Ramos (cell line): Measurements from ENCODE around the gene AQP7.
"Not testable (repeated sequence)": the region's sequence is repeated elsewhere in the genome, so short reads cannot be mapped to it uniquely, and the experiment has no call there.

Source experiments
- in situ Hi-C: fragments of 300-500 bp; cut with MboI; formaldehyde crosslinking; loops from one replicate; pipeline ENCODE4 v1.14.3; 2022; ENCODE audit warnings: low sequenced_read_pairs; ENCODE audit not compliant: unreplicated experiment

AQP7 gene

DNA sequence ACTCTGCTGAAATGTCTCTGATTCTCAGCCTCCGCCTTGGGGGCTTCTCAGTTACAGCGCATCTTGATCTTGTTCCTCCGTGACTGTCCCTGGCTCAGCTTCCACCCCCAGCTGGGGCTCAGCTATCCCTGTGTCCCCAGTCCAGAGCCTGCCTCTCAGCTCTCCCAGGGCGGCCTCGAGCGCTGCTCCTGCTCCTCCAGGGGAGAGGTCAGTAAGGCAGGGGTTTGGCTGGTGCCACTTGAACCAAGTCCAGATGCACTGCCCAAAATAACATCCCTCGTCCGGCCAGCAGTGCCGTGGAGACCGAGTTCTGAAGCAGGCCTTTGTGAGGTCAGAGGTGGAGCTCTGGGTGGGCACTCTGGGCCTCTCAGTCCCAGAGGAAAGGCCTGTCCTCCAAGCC lies at the start of gene AQP7:
TSS of gene AQP7 (minus strand) at position 198 of the 400 bp plus-strand sequence. CDS start 1,306 bp downstream, outside the sequence.
- in situ Hi-C loops, result not testable (repeated sequence)

DNA sequence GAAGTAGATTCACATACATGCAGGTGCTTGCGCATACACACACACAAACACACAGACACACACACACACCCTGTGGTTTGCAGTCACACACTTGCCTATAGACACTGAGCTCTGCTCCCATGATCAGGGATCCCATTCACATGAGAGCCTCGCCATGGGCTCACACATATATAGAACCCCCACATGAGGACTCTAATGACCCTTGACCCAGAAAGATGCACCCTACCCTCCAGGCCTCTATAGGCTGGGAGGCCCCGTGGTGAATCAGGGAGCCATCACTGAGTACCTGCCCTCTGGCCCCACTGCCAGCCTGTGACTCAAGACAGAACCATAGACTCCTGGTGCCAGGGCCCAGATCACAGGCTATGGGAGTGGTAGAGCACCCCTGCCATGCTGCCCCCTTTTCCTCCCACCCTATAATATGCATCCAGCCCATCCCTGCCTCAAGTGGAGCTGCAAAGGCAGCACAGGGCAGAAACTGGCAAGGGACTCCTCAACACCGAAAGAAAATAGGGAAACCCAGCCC lies 48.3 kb upstream of the AQP7 start:
- in situ Hi-C loops, result no loop called here

DNA sequence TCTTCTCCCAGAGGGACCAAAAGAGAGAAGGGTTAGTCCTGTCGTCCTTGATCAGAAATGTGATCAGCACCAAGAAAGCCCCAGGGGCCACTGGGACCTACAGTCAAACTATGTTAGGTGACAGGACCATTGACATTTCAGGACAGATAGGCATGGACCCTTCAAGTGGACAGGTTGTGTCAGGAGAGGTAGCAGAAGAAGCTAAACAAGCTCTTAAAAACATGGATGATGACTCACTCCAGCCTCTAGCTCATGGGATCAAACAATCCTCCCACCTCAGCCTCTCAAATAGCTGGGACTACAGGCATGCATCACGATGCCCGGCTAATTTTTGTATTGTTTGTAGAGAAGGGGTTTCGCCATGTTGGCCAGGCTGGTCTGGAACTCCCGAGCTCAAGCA lies 47.3 kb upstream of the AQP7 start:
- in situ Hi-C loops, result no loop called here

DNA sequence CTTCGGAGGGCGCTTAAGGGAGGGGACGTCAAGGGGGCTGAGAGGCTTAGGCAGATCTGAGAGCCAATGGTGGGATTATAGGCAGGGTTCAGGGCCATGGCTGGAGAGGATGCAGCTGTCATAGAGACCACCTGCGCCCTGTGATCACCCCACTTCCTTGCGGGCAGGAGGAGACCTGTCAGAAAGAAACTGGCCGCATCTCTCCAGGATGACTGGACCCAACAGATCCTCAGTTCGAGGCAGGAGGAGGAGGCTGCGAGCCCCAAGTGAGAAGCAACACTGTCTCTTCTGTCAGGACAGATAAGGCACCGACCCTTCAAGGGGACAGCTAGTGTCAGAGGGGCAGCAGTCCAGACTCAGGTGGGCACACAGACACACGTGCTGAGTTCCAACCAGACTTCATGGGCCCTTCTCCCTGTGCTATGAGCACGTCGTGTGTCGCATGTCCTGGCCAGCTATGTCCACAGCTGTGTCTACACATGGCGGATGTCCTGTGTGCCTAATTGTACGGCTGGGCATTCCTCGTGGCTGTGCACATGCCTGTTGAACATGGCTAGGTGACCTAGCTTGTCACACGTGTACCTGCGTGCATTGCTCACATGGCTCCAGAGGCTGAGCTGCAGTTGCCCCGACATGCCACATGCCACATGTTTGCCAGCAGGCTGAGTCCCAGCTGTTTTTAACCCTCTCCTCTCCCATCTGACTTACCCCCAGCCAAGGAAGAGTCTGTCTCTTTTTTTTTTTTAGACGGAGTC lies 45.6 kb upstream of the AQP7 start:
- in situ Hi-C loops, result no loop called here

DNA sequence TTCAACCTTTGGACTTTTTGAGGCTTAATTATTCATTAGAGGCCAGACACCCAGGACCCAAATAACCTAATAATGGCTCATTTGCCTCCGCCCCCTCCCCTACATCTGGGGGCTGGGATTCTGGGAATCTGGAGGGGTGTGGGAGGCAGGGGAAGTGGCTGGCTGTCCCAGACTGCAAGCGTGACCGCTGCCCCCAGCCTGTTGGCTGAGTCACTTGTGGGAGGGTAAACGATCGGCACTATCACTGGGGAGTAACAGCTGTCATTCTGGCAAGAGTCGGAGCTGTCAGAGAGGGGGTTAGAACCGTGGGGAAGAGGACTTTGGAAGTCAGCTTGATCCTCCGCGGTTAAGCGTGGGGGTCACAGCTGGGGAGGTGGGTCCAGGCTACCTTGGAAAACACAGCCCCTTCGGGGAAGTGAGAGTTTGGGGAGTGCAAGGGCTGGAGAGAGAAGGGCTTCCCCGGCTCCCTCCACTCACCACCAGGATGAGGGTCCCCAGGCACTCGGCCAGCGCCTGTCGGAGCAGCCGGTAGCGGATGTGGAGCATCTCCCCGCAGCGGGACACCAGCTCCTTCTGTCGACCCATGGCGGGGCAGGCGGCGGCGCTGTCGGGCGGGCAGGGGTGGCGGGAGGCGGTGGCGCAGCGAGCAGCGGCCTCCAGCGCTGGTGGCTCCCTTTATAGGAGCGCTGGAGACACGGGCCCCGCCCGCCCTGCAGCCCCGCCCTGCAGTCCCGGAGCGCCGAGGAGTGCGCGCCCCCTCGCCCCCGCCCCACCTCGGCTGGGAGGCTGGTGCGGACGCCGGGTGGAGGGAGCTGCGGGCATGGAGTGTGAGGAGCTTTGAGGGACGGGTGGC lies 44.8 kb upstream of the AQP7 start, which contains the start of gene AQP3:
TSS of gene AQP3 (minus strand) at position 648 of the 853 bp plus-strand sequence. CDS start at position 585, 63 bp downstream.
- in situ Hi-C loops, result no loop called here

DNA sequence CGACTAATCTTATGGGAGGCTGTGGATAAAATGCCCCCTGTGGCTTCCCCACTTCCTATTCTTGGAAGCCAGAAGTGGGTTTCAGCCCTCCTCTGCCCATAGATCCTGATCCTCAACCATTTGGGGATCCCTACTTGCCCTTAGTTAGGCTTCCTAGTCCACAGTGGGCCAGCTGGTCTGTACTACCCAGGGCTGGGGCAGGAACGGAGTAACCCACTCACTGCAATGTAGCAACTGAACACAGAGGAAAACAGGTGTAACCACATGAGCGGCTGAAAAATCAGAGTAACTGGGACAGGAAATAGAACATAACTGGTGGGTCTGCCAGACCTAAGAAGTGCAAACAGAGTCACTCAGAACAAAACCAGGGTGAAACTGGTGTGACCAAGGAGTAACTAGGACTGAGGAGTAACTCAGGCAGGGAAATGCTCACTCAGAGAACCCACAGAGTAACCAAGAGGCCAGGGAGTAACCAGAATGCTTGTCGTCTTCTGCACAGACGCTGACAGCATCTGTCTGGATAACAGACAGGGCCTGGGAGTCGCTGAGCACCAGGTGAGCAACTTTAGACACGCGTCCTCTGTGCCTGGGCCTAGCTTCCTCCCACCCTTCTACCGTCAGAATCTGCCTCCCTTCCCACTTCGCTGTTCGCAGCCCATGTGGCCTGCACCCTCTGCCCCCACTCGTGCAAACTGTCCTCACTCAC lies 44.0 kb upstream of the AQP7 start:
- in situ Hi-C loops, result no loop called here

DNA sequence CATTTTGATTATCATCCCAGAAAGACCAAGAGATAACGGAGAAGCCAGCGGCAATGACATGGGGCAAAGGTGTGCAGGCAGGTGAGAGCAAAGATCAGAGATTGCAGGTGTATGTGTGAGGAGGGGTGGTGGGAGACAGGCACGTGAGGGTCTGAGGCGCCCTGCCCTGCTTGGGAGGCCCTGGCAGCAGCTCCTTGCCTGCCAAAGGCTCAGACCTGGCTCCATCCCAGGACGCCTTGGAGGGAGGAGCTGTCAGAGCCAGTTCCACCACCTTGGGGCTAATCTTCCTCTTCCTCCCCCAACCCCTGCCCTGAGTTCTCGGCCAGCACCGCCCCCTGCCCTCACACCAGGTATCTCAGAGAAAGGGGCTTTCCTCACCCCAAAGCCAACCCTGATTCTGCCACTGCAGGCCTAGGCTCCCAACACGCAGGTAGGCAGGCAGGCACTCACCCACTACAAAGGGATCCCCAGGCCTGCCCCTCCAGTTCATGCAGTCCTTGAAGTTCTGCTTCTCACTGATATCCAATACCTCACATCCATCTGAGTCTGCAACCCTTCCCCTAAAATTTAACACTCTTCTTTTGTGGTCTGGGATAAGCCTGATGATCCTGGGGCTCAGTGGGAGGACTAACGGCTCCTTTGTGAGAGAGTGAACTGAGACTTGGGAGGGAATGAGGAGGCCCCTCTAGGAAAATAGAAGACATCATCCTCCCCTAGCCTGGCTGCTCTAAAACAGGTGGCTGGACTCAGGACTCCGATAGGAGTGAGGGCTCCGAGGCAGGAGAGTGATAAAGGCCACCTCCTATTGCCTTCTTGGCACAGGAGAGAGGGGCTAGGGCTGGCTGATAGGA lies 43.2 kb upstream of the AQP7 start:
- in situ Hi-C loops, result no loop called here

DNA sequence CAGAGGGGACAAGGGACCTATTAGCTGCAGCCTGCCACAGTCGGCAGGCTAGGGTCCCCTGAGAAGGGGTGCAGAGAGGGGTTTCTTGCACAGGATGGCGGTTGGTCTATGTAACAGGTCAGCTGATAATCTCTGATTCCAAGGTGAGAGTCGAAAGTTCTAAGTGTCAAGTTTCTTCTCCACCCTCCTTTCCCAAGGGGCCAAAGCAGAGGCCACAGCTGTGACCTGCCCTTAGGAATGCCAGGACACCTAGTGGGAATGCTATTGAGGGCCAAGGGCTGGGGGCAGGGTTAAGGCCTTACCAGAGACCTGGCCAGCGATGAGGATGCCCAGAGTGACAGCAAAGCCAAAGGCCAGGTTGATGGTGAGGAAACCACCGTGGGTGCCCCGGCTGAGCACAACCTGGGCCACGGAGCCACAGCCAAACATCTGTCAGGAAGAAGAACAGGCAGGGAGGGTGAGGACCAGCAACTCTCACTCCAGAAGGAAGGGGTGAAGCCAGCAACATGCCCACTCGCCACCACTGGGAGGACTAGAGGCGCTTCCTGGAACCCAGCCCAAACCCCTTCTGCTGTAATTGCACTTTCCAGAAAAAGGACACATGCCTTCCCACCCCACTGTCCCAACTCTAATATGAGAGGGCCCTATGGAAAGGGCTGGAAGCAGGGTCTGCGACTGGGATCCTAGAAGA lies 41.2 kb upstream of the AQP7 start:
- in situ Hi-C loops, result no loop called here

DNA sequence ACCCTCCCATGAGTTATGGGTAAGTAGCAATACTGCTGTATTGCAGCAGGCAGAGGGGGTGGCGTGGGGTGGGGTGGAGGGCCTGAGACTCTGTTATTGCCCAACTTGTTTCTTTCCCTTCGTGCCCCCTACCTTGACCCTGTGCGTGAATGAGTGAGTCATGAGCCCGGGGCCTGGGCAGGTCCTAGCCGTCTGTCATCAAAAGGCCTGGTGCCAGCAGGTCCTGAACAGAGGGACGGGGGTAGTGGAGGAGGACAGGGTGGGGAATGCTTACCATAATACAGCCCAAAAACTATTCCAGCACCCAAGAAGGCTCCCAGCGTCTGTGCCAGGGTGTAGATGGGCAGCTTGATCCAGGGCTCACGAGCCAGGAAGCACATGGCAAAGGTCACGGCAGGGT lies 40.7 kb upstream of the AQP7 start:
- in situ Hi-C loops, result no loop called here

DNA sequence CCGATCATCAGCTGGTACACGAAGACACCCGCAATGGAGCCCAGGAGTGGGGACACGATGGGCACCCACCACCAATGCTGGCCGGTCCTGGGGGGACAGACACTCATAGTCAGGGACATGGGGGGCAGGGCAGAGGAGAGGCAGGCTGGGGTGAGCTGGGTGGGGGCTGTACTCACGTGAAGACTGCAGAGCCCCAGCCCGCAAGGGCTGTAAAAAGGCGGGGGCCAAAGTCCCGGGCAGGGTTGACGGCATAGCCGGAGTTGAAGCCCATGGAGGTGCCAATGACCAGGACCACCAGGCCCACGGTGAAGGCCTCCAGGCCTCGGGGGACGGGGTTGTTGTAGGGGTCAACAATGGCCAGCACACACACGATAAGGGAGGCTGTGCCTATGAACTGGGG lies 39.8 kb upstream of the AQP7 start:
- in situ Hi-C loops, result no loop called here

DNA sequence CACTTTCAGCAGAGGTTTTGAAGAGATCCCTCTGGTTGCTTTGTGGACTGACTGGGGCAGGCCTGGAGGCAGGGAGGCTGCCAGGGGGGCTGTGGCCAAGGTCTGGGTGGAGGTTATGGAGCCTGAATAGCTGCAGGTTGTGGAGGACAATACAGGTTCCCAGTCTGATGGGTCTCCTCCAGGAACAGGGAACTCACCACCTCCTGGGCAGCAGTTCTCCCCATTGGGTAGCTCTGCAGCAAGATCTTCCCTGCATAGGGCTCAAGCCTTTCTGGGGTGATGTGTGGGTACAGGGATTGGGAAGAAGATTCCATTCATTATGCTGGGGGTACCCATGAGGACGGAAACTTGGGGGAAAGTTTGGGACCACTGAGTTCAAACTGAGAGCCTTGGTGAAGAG lies 38.2 kb upstream of the AQP7 start:
- in situ Hi-C loops, result no loop called here

DNA sequence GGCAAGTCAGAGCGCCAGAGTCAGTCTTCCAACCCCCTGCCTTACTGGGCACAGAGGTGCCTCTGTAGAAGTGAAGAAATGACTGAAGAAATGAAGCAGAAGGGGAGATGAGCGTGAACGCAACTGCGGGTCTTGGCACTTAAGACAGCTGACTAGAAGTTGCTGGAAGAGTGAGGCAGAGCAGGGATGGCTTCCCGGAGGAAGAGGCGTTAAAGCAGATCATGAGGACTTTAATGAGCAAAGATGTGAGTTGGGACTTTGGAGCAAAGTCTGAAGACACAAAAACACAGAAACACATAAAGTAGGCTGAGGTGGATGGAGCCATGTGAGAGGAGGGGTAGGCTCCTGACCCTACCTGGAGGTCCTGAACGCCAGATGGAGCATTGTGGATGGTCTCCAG lies 37.8 kb upstream of the AQP7 start:
- in situ Hi-C loops, result no loop called here

DNA sequence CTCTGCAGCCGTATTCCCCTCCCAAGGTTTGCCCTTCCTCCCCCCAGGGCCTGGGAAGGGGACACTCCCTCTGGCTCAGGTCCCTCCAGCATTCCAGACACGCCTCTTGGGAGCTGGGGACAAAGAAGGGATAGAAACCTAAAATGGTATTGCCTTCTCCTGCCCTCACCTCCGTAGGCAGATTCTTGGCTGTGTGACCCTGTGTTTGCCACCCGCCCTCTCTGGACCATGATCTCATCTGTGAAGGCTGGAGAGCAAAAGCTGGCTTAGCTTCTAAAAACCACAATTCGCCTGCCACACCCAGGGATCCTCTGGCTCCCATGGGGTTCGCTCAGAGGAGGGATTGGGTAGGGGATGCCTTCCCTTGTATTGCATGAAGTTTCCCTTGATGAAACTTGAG lies 37.4 kb upstream of the AQP7 start:
- in situ Hi-C loops, result no loop called here

DNA sequence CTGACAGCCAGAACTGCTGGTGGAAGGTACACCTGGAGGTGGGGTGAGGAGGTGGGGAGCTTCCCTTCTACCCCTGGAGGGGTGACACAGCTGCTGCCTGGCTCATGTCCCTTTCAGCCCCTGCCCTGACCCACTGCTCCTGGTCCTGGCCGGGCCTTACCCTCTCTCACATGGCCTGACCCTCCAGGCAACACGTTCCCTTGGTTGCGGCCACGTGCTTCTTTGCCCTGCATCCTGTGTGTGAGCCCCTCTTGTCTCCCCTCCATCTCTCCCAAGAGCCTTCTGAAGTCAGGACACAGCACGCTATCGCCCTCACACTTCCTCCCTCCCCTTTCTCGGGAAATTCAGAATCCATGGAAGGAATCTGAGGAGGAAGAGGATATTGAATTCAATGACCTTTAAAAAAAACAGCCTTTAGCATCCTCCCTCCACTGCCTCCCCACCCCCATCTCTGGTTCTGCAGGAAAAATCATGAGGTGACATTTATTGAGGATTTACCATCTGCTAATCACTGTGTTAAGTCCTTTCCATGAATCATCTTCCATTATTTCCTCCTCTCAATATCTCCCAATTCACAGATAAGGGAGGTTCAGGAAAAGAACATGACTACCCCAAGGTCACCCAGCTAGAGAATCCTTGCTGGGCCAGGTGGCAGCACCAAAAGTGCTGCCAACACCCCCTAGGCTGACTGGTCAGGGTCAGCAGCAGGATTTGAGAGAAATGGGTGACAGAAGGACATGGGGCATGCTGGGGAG lies 36.7 kb upstream of the AQP7 start:
- in situ Hi-C loops, result no loop called here

DNA sequence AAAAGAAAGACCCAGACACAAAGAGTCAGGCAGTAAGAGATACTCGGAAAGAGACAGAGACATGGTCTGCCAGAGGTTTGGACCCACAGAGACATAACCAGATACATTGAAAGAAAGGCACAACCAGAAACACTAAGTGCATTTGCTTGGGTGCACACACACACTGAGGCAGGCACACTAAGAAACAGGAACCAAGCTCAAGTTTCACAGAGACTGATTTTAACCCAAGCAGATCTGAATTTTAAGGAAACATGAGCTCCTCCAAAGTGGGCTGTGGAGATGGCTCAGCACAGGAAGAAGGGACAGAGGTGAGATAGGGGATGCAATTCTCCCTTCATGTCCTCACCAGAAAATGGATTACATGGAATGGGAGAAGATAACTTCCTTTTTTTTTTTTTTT lies 35.5 kb upstream of the AQP7 start:
- in situ Hi-C loops, result no loop called here

DNA sequence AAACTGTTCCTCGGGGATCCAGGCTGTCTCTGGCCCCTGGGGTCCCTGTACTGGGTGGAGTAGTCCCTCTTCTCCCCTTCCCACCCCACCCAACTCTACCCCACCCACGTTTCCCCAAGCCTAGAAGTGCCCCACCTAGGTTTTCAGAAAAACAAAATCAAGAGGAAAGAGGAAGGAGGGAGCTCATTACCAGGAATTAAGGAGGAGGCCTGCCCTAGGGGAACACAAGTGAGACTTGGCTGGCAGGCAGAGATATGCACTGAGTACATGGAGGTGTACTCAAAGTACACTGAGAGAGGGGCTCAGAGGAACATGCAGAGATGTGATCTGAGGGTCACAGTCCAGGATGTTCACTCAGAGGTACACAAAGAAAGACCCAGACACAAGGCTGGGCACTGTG lies 34.8 kb upstream of the AQP7 start:
- in situ Hi-C loops, result no loop called here

DNA sequence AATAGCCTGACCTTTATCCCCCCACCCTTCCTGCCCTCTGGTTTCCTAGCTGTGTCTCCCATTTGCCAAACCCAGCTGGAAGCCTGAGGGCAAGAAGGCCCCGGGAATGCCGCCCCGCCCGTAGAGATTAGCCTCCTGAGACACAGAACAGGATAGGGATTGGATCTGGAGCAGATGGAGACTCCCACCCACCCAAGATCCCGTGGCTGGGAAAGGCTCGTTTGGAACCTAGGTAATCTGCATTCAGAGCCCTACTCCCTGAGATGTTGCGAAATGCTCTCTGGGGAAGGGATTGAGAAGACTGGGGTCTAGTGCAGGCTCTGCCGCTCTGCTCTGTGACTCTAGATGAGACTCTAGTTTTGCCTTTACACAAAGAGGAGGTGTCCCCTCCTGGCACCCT lies 34.1 kb upstream of the AQP7 start:
- in situ Hi-C loops, result no loop called here

DNA sequence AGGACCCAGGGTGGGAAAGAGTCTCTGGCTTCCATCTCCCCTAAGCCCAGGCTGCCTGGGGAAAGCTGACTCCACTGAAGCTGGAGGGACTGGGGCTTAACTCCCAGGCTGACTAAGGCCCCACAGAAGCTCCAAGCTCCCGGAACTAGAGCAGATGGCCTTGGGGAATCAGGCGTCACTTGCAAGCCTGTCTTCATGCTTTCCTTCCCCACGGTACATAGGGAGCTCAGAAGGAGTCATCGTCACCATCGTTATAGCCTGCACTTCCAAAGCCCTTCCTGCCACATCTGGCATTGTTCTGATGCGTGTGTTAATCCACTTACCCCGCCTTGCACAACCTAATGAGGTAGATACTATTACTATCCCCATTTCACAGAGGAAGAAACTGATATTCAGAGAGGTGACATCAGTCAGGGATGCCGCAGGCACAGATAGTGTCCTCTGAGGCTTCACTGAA lies 33.5 kb upstream of the AQP7 start:
- in situ Hi-C loops, result no loop called here
